Neural cell (in vitro differentiated cells): Measurements from ENCODE around the gene NINL.

ENCODE experiments used
- POLR2AphosphoS5 ChIP-seq: IDR thresholded peaks from 2 replicates; pipeline ENCODE4 v1.6.1; 2012
- TF ChIP-seq, protein P1 (sequence below): fragments of 450-650 bp; IDR thresholded peaks from 2 replicates; pipeline ENCODE4 v1.5.1; 2014; ENCODE audit warnings: antibody characterized with exemption, mild to moderate bottlenecking, moderate library complexity; ENCODE audit not compliant: poor library complexity, severe bottlenecking

DNA sequence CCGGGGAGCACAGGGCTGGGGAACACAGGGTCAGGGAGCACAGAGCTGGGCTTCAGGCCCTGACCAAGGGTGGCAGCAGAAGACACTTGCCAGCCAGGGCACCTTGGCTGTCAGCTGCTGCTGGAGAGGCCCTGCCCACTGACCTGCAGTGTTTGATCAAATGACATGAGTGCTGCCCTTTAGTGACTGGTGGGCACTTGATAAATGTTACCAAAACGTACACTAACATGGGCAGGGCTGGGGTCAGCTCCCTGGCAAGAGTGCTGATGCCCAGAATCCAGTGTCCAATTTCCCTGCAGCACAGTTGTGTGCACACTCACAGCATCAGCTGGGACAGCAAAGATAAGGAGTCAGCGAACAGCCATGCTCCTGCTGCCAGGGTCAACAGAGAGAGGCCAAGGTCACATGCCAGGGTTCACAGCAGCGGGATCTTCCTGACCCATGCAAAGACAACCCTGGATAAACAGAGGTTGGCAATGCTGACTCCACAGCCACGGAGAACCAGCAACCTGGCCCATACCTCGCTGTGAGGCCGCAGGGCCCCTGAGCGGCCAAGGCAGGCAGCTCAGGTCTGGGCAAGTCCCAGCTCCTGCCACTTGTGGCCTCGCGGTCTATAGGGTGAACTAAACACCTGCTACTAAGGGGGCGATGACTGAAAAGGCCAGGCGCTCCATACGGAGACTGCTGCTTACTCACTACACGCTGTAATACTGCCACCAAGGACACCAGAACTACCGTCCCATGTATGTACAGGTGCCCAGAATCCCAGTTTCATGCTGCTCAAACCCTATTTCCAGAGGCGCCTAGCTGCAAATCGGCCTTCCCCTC lies 46.3 kb downstream of the NINL start:
- TF ChIP-seq, protein P1, sequence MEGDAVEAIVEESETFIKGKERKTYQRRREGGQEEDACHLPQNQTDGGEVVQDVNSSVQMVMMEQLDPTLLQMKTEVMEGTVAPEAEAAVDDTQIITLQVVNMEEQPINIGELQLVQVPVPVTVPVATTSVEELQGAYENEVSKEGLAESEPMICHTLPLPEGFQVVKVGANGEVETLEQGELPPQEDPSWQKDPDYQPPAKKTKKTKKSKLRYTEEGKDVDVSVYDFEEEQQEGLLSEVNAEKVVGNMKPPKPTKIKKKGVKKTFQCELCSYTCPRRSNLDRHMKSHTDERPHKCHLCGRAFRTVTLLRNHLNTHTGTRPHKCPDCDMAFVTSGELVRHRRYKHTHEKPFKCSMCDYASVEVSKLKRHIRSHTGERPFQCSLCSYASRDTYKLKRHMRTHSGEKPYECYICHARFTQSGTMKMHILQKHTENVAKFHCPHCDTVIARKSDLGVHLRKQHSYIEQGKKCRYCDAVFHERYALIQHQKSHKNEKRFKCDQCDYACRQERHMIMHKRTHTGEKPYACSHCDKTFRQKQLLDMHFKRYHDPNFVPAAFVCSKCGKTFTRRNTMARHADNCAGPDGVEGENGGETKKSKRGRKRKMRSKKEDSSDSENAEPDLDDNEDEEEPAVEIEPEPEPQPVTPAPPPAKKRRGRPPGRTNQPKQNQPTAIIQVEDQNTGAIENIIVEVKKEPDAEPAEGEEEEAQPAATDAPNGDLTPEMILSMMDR = no peak
- TF ChIP-seq POLR2AphosphoS5 = no peak
